ENCODE results near the gene TBXAS1.

DNA sequence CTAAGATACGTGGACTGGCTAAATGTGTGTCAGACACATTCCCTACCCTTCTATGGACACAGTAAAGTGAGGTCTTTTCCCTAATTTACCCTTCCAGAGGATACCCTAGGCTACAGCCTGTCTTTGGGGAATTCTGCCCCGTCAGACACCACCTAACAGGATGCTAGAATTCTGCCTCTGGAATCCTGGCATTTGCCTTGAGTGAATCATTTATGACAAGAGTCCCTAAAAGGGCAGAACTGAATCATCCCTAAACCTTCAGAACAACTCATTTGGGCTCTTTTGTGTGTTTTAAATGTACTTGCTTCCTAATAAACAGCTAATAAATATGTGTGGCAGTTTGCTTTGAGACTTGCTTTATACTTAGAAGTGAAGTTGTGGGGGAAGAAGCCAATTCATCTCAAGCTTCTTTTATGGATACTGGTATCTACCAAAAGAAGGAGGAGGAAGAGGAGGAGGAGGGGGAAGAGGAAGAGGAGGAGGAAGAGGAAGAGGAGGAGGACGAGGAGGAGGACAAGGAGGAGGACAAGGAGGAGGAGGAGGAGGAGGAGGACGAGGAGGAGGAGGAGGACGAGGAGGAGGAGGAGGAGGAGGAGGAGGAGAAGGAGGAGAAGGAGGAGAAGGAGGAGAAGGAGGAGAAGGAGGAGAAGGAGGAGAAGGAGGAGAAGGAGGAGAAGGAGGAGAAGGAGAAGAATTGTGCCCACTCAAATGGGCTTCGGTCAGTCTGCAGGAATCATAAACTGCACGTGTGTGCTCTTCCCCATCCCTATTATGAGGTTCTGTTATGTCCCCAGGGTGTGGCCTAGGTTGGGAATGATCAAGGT, 206.5 kb downstream of the TBXAS1 start:
- no peak for TF ChIP-seq CTCF (IDR thresholded peaks at IDR 0.05)
- TF ChIP-seq POLR2A (IDR thresholded peaks at IDR 0.05), result no peak
